ENCODE measurements around the gene PTGES3.

GRCh38 chr12:56678852-56679251 lies 9.2 kb downstream of the PTGES3 start:
- TF ChIP-seq CTCF (IDR thresholded peaks at IDR 0.05) (no peak), POLR2A (IDR thresholded peaks at IDR 0.05) (no peak), EP300 (IDR thresholded peaks at IDR 0.05) (no peak)
